OCI-LY7 (cell line): ENCODE measurements around the gene CRELD2. TPM values are rescaled to one million over a fixed set of nuclear protein-coding genes. Genes with fewer than 3 reads are reported as not detected.

ENCODE experiments used
- BruUV-seq: library from RNA; stranded (reverse); fragments of 400-500 nt; replicated peaks from 2 replicates; lab custom pipeline; 2021; lab: Mats Ljungman, UMichigan
- CTCF ChIA-PET: fragments of 300-600 bp; sonication (Branson Sonifier 250); formaldehyde crosslinking; loops from one replicate; lab custom pipeline; 2022; ENCODE audit warnings: antibody characterized with exemption; ENCODE audit not compliant: unreplicated experiment; lab: Charles Lee
- POLR2A ChIA-PET: fragments of 300-600 bp; sonication (Branson Sonifier 250); formaldehyde crosslinking; loops from one replicate; lab custom pipeline; 2022; ENCODE audit warnings: antibody characterized with exemption; lab: Charles Lee
- DNase-seq: peaks from one replicate; pipeline ENCODE4 v3.0.0-alpha.2; 2015; ENCODE audit warnings: low spot score
- H2AFZ ChIP-seq: fragments of 200-600 bp; sonication (generic), shearing (Covaris generic); 2 replicates; pipeline ENCODE4 v1.6.1; 2014; ENCODE audit warnings: mild to moderate bottlenecking, antibody characterized with exemption, low read length, moderate library complexity
- H3K27ac ChIP-seq: fragments of 200-600 bp; sonication (generic); 2 replicates; pipeline ENCODE4 v1.5.1; 2014; ENCODE audit warnings: mixed run types, low read depth, mild to moderate bottlenecking, moderate library complexity, low read length, inconsistent platforms; ENCODE audit not compliant: poor library complexity, severe bottlenecking
- H3K36me3 ChIP-seq: fragments of 200-600 bp; sonication (generic); 2 replicates; pipeline ENCODE4 v1.6.1; 2014; ENCODE audit warnings: mild to moderate bottlenecking, antibody characterized with exemption, low read length, moderate library complexity, mixed read lengths; ENCODE audit not compliant: insufficient read depth
- H3K4me1 ChIP-seq: fragments of 200-600 bp; sonication (generic); 2 replicates; pipeline ENCODE4 v1.5.1; 2014; ENCODE audit warnings: mild to moderate bottlenecking, low read length; ENCODE audit not compliant: insufficient read depth, poor library complexity, severe bottlenecking
- H3K4me2 ChIP-seq: fragments of 200-600 bp; sonication (generic); 2 replicates; pipeline ENCODE4 v1.6.1; 2014; ENCODE audit warnings: mild to moderate bottlenecking, low read length
- H3K4me3 ChIP-seq: fragments of 200-600 bp; sonication (generic); 2 replicates; pipeline ENCODE4 v1.5.1; 2014; ENCODE audit warnings: mild to moderate bottlenecking, low read depth, low read length; ENCODE audit not compliant: poor library complexity, severe bottlenecking
- H3K79me2 ChIP-seq: fragments of 200-600 bp; sonication (generic); 2 replicates; pipeline ENCODE4 v1.6.1; 2016; ENCODE audit warnings: low read depth, mild to moderate bottlenecking, low read length, moderate library complexity, mixed read lengths; ENCODE audit not compliant: insufficient read depth
- H3K9me2 ChIP-seq: fragments of 200-600 bp; sonication (generic); 2 replicates; pipeline ENCODE4 v1.6.1; 2016; ENCODE audit warnings: mild to moderate bottlenecking, low read length, mixed read lengths; ENCODE audit not compliant: insufficient read depth
- H3K9me3 ChIP-seq: fragments of 200-600 bp; sonication (generic); 2 replicates; pipeline ENCODE4 v1.6.1; 2014; ENCODE audit warnings: mild to moderate bottlenecking, mixed run types, low read length, mixed read lengths
- H4K20me1 ChIP-seq: fragments of 200-600 bp; sonication (generic); 2 replicates; pipeline ENCODE4 v1.6.1; 2014; ENCODE audit warnings: mild to moderate bottlenecking, antibody characterized with exemption, low read length, moderate library complexity, mixed read lengths; ENCODE audit not compliant: insufficient read depth
- EZH2phosphoT487 ChIP-seq: fragments of 200-600 bp; sonication (generic); IDR thresholded peaks from 2 replicates; pipeline ENCODE4 v1.6.1; 2018; ENCODE audit warnings: low read depth, borderline replicate concordance, mild to moderate bottlenecking, mixed run types, antibody characterized with exemption, low read length, moderate library complexity, mixed read lengths
- intact Hi-C: fragments of 100-400 bp; cut with micrococcal nuclease; formaldehyde crosslinking; loops from one replicate; pipeline ENCODE4 v1.10.0; 2022; ENCODE audit not compliant: unreplicated experiment
- total RNA-seq, 2 experiments: library from RNA; depleted of rRNA in 1 of 2; stranded (reverse); fragments of >200 nt in 1 of 2; shearing (Covaris generic) in 1 of 2; gene quantifications; 2 replicates each; pipeline ENCODE4 v1.2.3, GENCODE V29; 2014 to 2022
- TF ChIP-seq, protein P1 (sequence below): fragments of 200-600 bp; sonication (generic); conservative IDR thresholded peaks from 2 replicates; pipeline ENCODE4 v1.5.1; 2014; ENCODE audit warnings: mild to moderate bottlenecking, antibody characterized with exemption, low read length, moderate library complexity, mixed read lengths

CRELD2 gene
- total RNA-seq, 2 experiments from 2014 or later, result 32.0 to 32.5 TPM

DNA sequence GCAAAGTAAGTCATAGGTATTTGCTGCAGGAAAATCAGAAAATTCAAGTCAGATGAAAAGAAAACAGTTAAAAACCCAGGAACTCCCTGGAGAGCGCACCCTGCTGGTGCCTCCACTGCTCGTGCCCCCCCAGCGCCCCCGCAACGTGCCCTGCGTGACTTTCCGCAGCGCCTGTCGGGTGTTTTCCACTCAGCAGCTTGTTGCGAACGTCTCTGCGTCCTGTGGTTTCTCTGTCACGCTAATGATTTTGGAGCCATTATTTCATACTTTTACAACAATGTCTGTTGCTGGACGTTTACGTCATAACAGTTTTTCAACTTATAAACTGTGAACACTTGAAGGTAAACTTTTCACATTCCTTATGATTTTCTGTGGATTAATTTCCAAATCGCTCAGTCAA is 5.0 kb downstream of the CRELD2 start:
- Histone ChIP-seq H3K4me2 (peak overlapping the region; percentile 75; the same call in 1 of the 2 replicates), H3K27ac (no peak overlapping the region), H3K4me3 (no peak overlapping the region), H4K20me1 (no peaks in the 10 kb centered on the region), H3K4me1 (peaks cover 43% of the 10 kb centered on the region), H3K9me2 (no peaks in the 10 kb centered on the region), H2AFZ (no peak overlapping the region), H3K36me3 (no peaks in the 10 kb centered on the region), H3K79me2 (no peaks in the 10 kb centered on the region), H3K9me3 (no peaks in the 10 kb centered on the region)
- intact Hi-C loops, result no loop called here
- no TSS peak for BruUV-seq
- TF ChIP-seq, protein P1, sequence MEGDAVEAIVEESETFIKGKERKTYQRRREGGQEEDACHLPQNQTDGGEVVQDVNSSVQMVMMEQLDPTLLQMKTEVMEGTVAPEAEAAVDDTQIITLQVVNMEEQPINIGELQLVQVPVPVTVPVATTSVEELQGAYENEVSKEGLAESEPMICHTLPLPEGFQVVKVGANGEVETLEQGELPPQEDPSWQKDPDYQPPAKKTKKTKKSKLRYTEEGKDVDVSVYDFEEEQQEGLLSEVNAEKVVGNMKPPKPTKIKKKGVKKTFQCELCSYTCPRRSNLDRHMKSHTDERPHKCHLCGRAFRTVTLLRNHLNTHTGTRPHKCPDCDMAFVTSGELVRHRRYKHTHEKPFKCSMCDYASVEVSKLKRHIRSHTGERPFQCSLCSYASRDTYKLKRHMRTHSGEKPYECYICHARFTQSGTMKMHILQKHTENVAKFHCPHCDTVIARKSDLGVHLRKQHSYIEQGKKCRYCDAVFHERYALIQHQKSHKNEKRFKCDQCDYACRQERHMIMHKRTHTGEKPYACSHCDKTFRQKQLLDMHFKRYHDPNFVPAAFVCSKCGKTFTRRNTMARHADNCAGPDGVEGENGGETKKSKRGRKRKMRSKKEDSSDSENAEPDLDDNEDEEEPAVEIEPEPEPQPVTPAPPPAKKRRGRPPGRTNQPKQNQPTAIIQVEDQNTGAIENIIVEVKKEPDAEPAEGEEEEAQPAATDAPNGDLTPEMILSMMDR, result peak; percentile 80
- no peak for TF ChIP-seq EZH2phosphoT487
- POLR2A ChIA-PET, result interaction anchor here (0.6 kb wide), 1 partner anchor 535 kb away, joined by 3 read pairs; no protein-coding TSS in a partner anchor
- CTCF ChIA-PET, result no interaction called here
- DNase-seq, result no peak

DNA sequence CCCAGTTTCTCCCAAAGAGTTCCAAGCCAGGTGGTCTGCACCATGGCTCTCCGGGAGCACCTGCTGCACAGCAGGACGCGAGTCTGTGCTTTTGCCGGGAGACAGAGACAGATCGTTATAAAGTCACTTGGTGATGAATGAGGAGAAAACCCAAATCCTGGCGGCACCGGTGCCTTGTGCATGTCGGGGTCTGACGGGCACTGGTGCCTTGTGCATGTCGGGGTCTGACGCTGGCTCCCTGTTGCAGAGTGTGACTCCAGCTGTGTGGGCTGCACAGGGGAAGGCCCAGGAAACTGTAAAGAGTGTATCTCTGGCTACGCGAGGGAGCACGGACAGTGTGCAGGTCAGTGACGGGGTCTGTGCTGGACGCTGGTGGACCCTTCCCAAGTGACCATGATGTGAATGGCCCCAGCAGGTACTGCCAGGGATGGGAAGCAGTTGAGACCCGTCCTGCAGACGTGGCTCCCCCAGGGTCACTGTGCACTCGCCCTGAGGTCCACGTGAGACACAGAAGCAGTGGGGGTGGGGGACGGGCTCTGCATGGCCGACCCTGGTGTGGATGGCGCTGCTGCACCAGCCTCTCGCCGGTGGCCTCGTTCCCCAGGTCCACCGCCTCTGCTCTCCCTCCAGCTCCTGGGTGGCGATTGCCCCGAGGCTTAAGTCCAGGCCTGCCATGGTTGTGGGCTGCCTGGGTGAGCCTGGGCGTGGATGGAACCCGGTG is 5.8 kb downstream of the CRELD2 start:
- Histone ChIP-seq H4K20me1 (no peaks in the 10 kb centered on the region), H3K4me1 (peaks cover 38% of the 10 kb centered on the region), H3K4me3 (no peak overlapping the region), H2AFZ (no peak overlapping the region), H3K36me3 (no peaks in the 10 kb centered on the region), H3K4me2 (peak overlapping the region; percentile 75), H3K79me2 (no peaks in the 10 kb centered on the region), H3K27ac (no peak overlapping the region), H3K9me2 (no peaks in the 10 kb centered on the region), H3K9me3 (no peaks in the 10 kb centered on the region)
- DNase-seq, result no peak
- TF ChIP-seq, protein P1, result no peak
- no peak for TF ChIP-seq EZH2phosphoT487
- CTCF ChIA-PET, result no interaction called here
- POLR2A ChIA-PET, result interaction anchor here (0.6 kb wide), 1 partner anchor 536 kb away, joined by 3 read pairs; no protein-coding TSS in a partner anchor
- intact Hi-C loops, result no loop called here
- no TSS peak for BruUV-seq
